Measurements from ENCODE around the gene WNK4.

GRCh38 chr17:42795465-42795864 is 15.1 kb downstream of the WNK4 start:
- TF ChIP-seq NBN (IDR thresholded peaks at IDR 0.05): no peak
- no peak for TF ChIP-seq ZNF384 (IDR thresholded peaks at IDR 0.05; ENCODE audit: borderline replicate concordance, low read depth, low read length)
- no peak for TF ChIP-seq NFYB (IDR thresholded peaks at IDR 0.05; ENCODE audit: insufficient read depth, low read depth, low read length)

All from GM12878 (cell line).